Astrocyte of the cerebellum (primary cell): ENCODE data around the gene CDC37L1.
"Not testable (repeated sequence)": the region's sequence is repeated elsewhere in the genome, so short reads cannot be mapped to it uniquely, and the experiment has no call there.

ENCODE experiments used
- DNase-seq: peaks from one replicate; pipeline ENCODE4 v3.0.0-alpha.2; 2011; ENCODE audit warnings: low read depth
- H3K4me3 ChIP-seq: 2 replicates; pipeline ENCODE4 v1.5.1; 2011; ENCODE audit warnings: mild to moderate bottlenecking, low read depth, low read length, moderate library complexity
- CTCF ChIP-seq: IDR thresholded peaks from 2 replicates; pipeline ENCODE4 v1.5.1; 2012; ENCODE audit warnings: low read length, low read depth, moderate library complexity, mild to moderate bottlenecking; ENCODE audit errors: missing control alignments
- in situ Hi-C: cut with HindIII; loops from 2 replicates; pipeline ENCODE4 v1.10.0; 2017; ENCODE audit warnings: low sequenced_read_pairs

Gene CDC37L1

GRCh38 chr9:4654084-4654483 is 25.3 kb upstream of the CDC37L1 start:
- H3K4me3 ChIP-seq = no peak overlapping the region
- in situ Hi-C loops = no loop called here
- no peak for DNase-seq
- no peak for TF ChIP-seq CTCF

- in situ Hi-C loops = no loop called here
- DNase-seq = no peak
- no peak overlapping the region for H3K4me3 ChIP-seq
- TF ChIP-seq CTCF = no peak
These were observed 24.8 kb upstream of the CDC37L1 start for GRCh38 chr9:4654538-4654937.

GRCh38 chr9:4656196-4656595 is 23.2 kb upstream of the CDC37L1 start:
- in situ Hi-C loops, DNase-seq, H3K4me3 ChIP-seq: not testable (repeated sequence)

- in situ Hi-C loops = no loop called here
- no peak for TF ChIP-seq CTCF
- no peak overlapping the region for H3K4me3 ChIP-seq
- no peak for DNase-seq
These were observed 22.7 kb upstream of the CDC37L1 start for GRCh38 chr9:4656621-4657020.

GRCh38 chr9:4657426-4658159 is 21.8 kb upstream of the CDC37L1 start:
- TF ChIP-seq CTCF = no peak
- in situ Hi-C loops = no loop called here

GRCh38 chr9:4660665-4661064 is 18.7 kb upstream of the CDC37L1 start:
- H3K4me3 ChIP-seq, in situ Hi-C loops, DNase-seq: not testable (repeated sequence)

More at GRCh38 chr9:4657426-4658159, 21.8 kb upstream of the CDC37L1 start:
- no peak for DNase-seq
- H3K4me3 ChIP-seq = no peak overlapping the region

GRCh38 chr9:4661165-4661564 is 18.2 kb upstream of the CDC37L1 start:
- in situ Hi-C loops = no loop called here
- no peak for TF ChIP-seq CTCF
- H3K4me3 ChIP-seq = no peak overlapping the region
- DNase-seq = no peak
